Thyroid gland (tissue), 4 donors: Measurements from ENCODE around the gene CASQ1. TPM values are rescaled to one million over a fixed set of nuclear protein-coding genes. Genes with fewer than 3 reads are reported as not detected.

Experiments
- DNase-seq, 2 donors: peaks; one replicate each; pipeline ENCODE4 v3.0.0-alpha.2; 2019
- H3K27ac ChIP-seq, 3 donors: fragments of 200-600 bp; sonication (generic); 1 replicate in 2 of 3; 2 replicates in 1 of 3; pipeline ENCODE4 v1.5.1; 2016 to 2019; ENCODE audit warnings: mild to moderate bottlenecking in 1 of 3, moderate library complexity in 1 of 3
- H3K27me3 ChIP-seq: fragments of 200-600 bp; sonication (generic); one replicate; pipeline ENCODE4 v1.5.1; 2019
- H3K36me3 ChIP-seq, 2 donors: fragments of 200-600 bp; sonication (generic); one replicate each; pipeline ENCODE4 v1.5.1; 2016 to 2019
- H3K4me1 ChIP-seq, 2 donors: fragments of 200-600 bp; sonication (generic); one replicate each; pipeline ENCODE4 v1.5.1; 2017 to 2019
- H3K4me3 ChIP-seq, 3 donors: fragments of 200-600 bp; sonication (generic); replicated peaks in 1 of 3; 1 replicate in 2 of 3; 2 replicates in 1 of 3; pipeline ENCODE4 v1.5.1; 2016; ENCODE audit warnings: mild to moderate bottlenecking in 1 of 3
- H3K9me3 ChIP-seq: fragments of 200-600 bp; sonication (generic); one replicate; pipeline ENCODE4 v1.5.1; 2017
- CTCF ChIP-seq, 6 experiments: fragments of 200-600 bp in 3 of 6; fragments of 450-650 bp in 3 of 6; sonication (generic) in 3 of 6; IDR thresholded peaks; one replicate each; pipeline ENCODE4 v1.5.1; 2016 to 2019; ENCODE audit warnings: antibody characterized with exemption in 6 of 6, mild to moderate bottlenecking in 2 of 6, inconsistent platforms in 1 of 6, moderate library complexity in 1 of 6
- POLR2A ChIP-seq, 2 donors: fragments of 450-650 bp; IDR thresholded peaks; one replicate each; pipeline ENCODE4 v1.6.1; 2017; ENCODE audit warnings: antibody characterized with exemption in 2 of 2, mild to moderate bottlenecking in 2 of 2, moderate library complexity in 1 of 2
- WGBS, 2 donors: methylation state at CpG; one replicate each; pipeline ENCODE4 v1.1.5; 2017; 5-methylcytosine and 5-hydroxymethylcytosine counted together
- intact Hi-C: fragments of 100-400 bp; cut with DNase I; formaldehyde crosslinking; loops from one replicate; pipeline ENCODE4 v1.15.1; 2023
- total RNA-seq, 4 donors: library from RNA; depleted of rRNA; stranded (reverse); fragments of >200 nt; gene quantifications; one replicate each; pipeline ENCODE4 v1.2.3, GENCODE V29; 2016

Gene CASQ1
- total RNA-seq, 4 donors from 2014 or later = not detected

- TF ChIP-seq CTCF (IDR thresholded peaks at IDR 0.05) = no peak
- no peak for TF ChIP-seq POLR2A (IDR thresholded peaks at IDR 0.05)
- Histone ChIP-seq H3K4me1 (no peaks in the 10 kb centered on the region), H3K4me3 (no peak overlapping the region), H3K27me3 (no peaks in the 10 kb centered on the region), H3K9me3 (no peaks in the 10 kb centered on the region), H3K27ac (no peak overlapping the region), H3K36me3 (peaks cover 44 to 59% of the 10 kb centered on the region in 2 donors)
- DNase-seq = no peak
- WGBS, 2 donors = 93 to 94% methylated on average over 5 of the region's 5 CpGs
- intact Hi-C loops = no loop called here
Observed at GRCh38 chr1:160236806-160237205, 46.4 kb downstream of the CASQ1 start.

DNA sequence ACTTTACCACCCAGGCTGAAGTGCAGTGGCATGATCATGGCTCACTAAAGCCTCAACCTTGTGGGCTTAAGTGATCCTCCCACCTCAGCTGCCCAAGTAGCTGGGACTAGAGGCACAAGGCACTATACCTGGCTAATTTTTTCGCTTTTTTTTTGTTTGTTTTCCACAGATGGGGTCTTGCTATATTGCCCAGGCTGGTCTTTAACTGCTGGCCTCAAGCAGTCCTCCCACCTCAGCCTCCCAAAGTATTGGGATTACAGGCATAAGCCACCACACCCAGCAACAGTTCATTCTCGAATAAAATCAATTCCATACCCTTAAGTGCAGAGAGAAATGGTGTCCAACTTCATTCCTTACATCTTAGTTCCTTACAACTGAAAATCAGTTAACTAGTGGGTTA lies 47.2 kb downstream of the CASQ1 start:
- intact Hi-C loops = no loop called here
- DNase-seq = no peak
- Histone ChIP-seq H3K27ac (no peak overlapping the region), H3K36me3 (peaks cover 41 to 52% of the 10 kb centered on the region in 2 donors), H3K9me3 (no peaks in the 10 kb centered on the region), H3K4me1 (no peaks in the 10 kb centered on the region), H3K4me3 (no peak overlapping the region), H3K27me3 (no peaks in the 10 kb centered on the region)
- 100% methylated on average over 2 of the region's 2 CpGs for WGBS, 2 donors
- no peak for TF ChIP-seq CTCF (IDR thresholded peaks at IDR 0.05)
- no peak for TF ChIP-seq POLR2A (IDR thresholded peaks at IDR 0.05)

GRCh38 chr1:160238408-160238807 lies 48.0 kb downstream of the CASQ1 start:
- 89 to 98% methylated on average over 5 of the region's 5 CpGs for WGBS, 2 donors
- DNase-seq = no peak
- TF ChIP-seq CTCF (IDR thresholded peaks at IDR 0.05) = no peak
- no peak for TF ChIP-seq POLR2A (IDR thresholded peaks at IDR 0.05)
- Histone ChIP-seq H3K9me3 (no peaks in the 10 kb centered on the region), H3K4me3 (no peak overlapping the region), H3K36me3 (peaks cover 41 to 50% of the 10 kb centered on the region in 2 donors), H3K27ac (no peak overlapping the region), H3K4me1 (no peaks in the 10 kb centered on the region), H3K27me3 (no peaks in the 10 kb centered on the region)
- intact Hi-C loops = no loop called here

DNA sequence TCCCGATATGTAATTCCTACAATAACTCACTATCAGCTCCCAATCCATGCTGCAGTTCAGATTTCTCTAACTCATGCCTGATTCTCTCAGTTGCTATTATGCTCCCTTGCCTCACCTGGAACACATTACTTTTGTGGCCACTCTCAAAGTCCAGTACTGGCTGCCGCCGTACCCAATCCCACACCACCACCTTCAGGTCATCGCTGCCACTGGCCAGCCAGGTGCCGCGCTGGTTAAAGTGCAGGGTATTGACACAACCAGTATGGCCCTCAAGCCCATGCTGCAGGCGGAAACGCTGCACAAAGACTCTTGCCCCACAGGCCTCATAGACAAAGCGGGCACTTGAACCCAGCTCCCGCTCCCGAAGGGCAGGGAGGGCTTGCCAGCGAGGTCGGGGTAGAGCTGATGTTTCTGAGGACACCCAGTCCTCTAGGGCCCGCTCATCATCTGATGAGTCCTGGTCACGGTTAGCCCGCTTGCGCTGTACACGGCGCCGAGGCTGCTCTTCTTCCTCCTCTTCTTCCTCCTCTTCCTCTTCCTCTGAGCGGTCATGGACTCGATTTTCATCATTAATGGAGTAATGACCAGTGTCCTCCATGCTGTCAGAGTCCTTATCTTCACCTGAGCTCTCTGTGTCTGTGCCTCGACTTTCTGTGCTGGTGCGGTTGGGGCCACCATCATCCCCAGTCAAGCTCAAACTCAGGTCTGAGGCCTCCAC lies 49.4 kb downstream of the CASQ1 start:
- TF ChIP-seq CTCF (IDR thresholded peaks at IDR 0.05) = no peak
- no peak for TF ChIP-seq POLR2A (IDR thresholded peaks at IDR 0.05)
- Histone ChIP-seq H3K4me3 (no peak overlapping the region), H3K36me3 (peaks cover 41 to 48% of the 10 kb centered on the region in 2 donors), H3K9me3 (no peaks in the 10 kb centered on the region), H3K4me1 (no peaks in the 10 kb centered on the region), H3K27me3 (no peaks in the 10 kb centered on the region), H3K27ac (no peak overlapping the region)
- DNase-seq = no peak
- intact Hi-C loops = no loop called here
- 95 to 96% methylated on average over 24 of the region's 24 CpGs for WGBS, 2 donors

- Histone ChIP-seq H3K4me1 (peaks cover 10 to 15% of the 10 kb centered on the region in 2 donors), H3K36me3 (peaks cover 11 to 18% of the 10 kb centered on the region in 2 donors), H3K27me3 (no peaks in the 10 kb centered on the region), H3K4me3 (no peak overlapping the region), H3K9me3 (no peaks in the 10 kb centered on the region), H3K27ac (no peak overlapping the region)
- TF ChIP-seq POLR2A (IDR thresholded peaks at IDR 0.05) = no peak
- TF ChIP-seq CTCF (IDR thresholded peaks at IDR 0.05) = no peak
- DNase-seq = no peak
- intact Hi-C loops = no loop called here
Observed at GRCh38 chr1:160243767-160244166, 53.4 kb downstream of the CASQ1 start.
